Measurements from ENCODE around the gene MAGI2. TPM values are rescaled to one million over a fixed set of nuclear protein-coding genes. Genes with fewer than 3 reads are reported as not detected.

MAGI2 gene
- total and polyA plus RNA-seq, 2 donors (not counting 3 experiments of a cell fraction or from before 2014, with no cell fraction given): 0.28 to 6.0 TPM

- no peak for DNase-seq (ENCODE audit: low read depth, low spot score)
- ChIA-PET CTCF (no interaction called here), POLR2A (no interaction called here)
- Histone ChIP-seq H4K20me1 (replicated peaks; ENCODE audit: control insufficient read depth, extremely low read depth, insufficient read depth, low read length) (no peaks in the 10 kb centered on the region), H3K4me1 (ENCODE audit: control insufficient read depth, extremely low read depth, insufficient read depth, low read length) (no peaks in the 10 kb centered on the region), H3K4me3 (replicated peaks in 1 of 3; ENCODE audit: insufficient read depth in 1 of 3, low read depth in 1 of 3, low read length in 3 of 3) (no peak overlapping the region), H3K9ac (replicated peaks; ENCODE audit: extremely low read depth, insufficient read depth, low read length) (no peak overlapping the region), H3K9me1 (replicated peaks; ENCODE audit: control insufficient read depth, extremely low read depth, insufficient read depth, low read length) (no peaks in the 10 kb centered on the region), H3K79me2 (ENCODE audit: control insufficient read depth, insufficient read depth, low read length) (no peaks in the 10 kb centered on the region), H3K36me3 (ENCODE audit: control insufficient read depth in 2 of 2, extremely low read depth in 1 of 2, insufficient read depth in 2 of 2, low read length in 2 of 2) (no peaks in the 10 kb centered on the region), H3K4me2 (ENCODE audit: insufficient read depth, low read length) (no peak overlapping the region), H3K9me3 (replicated peaks; ENCODE audit: control insufficient read depth, insufficient read depth, low read length) (no peaks in the 10 kb centered on the region), H2AFZ (ENCODE audit: low read depth, low read length) (no peak overlapping the region), H3K27ac (ENCODE audit: insufficient read depth, low read depth, low read length) (no peak overlapping the region), H3K27me3 (ENCODE audit: control insufficient read depth in 2 of 2, insufficient read depth in 2 of 2, low read length in 2 of 2) (no peaks in the 10 kb centered on the region)
- dilution Hi-C loops (cut with MboI; ENCODE audit: extremely low pct_ligation_motif_present, low sequenced_read_pairs): no loop called here
- TF ChIP-seq MYC (IDR thresholded peaks at IDR 0.05; ENCODE audit: low read depth, low read length): no peak
- no peak for TF ChIP-seq POLR2A (IDR thresholded peaks at IDR 0.05; ENCODE audit: low read depth, low read length)
- TF ChIP-seq, protein P1, sequence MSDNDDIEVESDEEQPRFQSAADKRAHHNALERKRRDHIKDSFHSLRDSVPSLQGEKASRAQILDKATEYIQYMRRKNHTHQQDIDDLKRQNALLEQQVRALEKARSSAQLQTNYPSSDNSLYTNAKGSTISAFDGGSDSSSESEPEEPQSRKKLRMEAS (IDR thresholded peaks at IDR 0.05; ENCODE audit: insufficient read depth, insufficient read length): no peak
- no peak for TF ChIP-seq GATA2 (IDR thresholded peaks at IDR 0.05; ENCODE audit: insufficient read depth, insufficient read length, low read depth, low read length)
- TF ChIP-seq, protein P2, sequence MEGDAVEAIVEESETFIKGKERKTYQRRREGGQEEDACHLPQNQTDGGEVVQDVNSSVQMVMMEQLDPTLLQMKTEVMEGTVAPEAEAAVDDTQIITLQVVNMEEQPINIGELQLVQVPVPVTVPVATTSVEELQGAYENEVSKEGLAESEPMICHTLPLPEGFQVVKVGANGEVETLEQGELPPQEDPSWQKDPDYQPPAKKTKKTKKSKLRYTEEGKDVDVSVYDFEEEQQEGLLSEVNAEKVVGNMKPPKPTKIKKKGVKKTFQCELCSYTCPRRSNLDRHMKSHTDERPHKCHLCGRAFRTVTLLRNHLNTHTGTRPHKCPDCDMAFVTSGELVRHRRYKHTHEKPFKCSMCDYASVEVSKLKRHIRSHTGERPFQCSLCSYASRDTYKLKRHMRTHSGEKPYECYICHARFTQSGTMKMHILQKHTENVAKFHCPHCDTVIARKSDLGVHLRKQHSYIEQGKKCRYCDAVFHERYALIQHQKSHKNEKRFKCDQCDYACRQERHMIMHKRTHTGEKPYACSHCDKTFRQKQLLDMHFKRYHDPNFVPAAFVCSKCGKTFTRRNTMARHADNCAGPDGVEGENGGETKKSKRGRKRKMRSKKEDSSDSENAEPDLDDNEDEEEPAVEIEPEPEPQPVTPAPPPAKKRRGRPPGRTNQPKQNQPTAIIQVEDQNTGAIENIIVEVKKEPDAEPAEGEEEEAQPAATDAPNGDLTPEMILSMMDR (IDR thresholded peaks at IDR 0.05; ENCODE audit: extremely low read depth in 1 of 2, insufficient read depth in 1 of 2, low read depth in 1 of 2, low read length in 2 of 2): no peak
- no peak for TF ChIP-seq POLR2AphosphoS5 (IDR thresholded peaks at IDR 0.05; ENCODE audit: insufficient read depth, low read depth, low read length)
- TF ChIP-seq JUN (IDR thresholded peaks at IDR 0.05; ENCODE audit: borderline replicate concordance, insufficient read depth, insufficient read length, low read depth): no peak
- no peak for TF ChIP-seq FOS (IDR thresholded peaks at IDR 0.05; ENCODE audit: borderline replicate concordance, insufficient read depth, low read length)
- no peak for TF ChIP-seq EZH2 (IDR thresholded peaks at IDR 0.05; ENCODE audit: borderline replicate concordance, low read depth, low read length, severe bottlenecking)
- FAIRE-seq: no peak
- no TSS peak for BruUV-seq (replicated peaks)
- intact Hi-C loops (cut with micrococcal nuclease): no loop called here
Measured at GRCh38 chr7:78443811-78444210, 1009.7 kb downstream of the MAGI2 start.
